Activated CD4-positive, CD25-positive, alpha-beta regulatory T cell treated with anti-CD3 and anti-CD28 coated beads, Interleukin-2, amount 50 U/mL, for 72 hours (primary cell): ENCODE data around the gene FES.
"Not testable (repeated sequence)": the region's sequence is repeated elsewhere in the genome, so short reads cannot be mapped to it uniquely, and the experiment has no call there.

Experiments
- DNase-seq: peaks from one replicate; pipeline ENCODE4 v3.0.0; 2021

FES gene

DNA sequence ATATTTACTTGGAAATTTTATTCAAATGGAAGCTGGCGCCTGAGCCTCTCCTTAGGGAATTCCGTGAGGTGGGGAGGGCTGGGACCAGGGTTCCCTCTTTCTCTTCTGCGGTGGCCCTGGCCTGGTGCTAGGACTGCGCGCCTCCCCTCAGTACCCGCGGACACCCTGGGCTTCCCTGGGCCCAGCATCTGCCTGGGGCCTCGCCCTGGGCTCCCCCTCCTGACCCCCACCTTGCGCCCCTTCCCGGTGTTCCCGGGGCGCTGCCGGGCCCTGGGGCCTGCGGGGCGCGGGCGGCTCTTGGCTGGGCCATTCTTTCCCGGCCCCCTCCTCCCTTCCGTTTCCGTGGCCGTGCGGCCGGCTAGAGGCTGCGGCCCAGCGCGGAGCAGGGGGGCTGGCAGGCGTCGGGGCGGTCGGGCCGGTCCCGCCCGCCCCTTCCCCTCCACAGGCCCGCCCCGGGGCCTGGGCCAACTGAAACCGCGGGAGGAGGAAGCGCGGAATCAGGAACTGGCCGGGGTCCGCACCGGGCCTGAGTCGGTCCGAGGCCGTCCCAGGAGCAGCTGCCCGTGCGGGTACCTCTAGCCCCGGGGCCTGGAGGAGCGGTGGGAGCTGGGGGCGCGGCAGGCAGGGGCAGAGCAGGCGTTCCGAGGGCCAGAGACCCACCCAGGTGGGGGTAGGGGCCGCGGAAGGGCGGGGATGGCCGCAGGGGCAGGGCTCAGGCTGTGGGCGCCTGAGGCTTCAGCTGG is at the start of gene FES:
Gene FES (plus strand): TSS at position 529 of the 743 bp plus-strand sequence. CDS start 542 bp downstream, outside the sequence.
- no peak for DNase-seq

DNA sequence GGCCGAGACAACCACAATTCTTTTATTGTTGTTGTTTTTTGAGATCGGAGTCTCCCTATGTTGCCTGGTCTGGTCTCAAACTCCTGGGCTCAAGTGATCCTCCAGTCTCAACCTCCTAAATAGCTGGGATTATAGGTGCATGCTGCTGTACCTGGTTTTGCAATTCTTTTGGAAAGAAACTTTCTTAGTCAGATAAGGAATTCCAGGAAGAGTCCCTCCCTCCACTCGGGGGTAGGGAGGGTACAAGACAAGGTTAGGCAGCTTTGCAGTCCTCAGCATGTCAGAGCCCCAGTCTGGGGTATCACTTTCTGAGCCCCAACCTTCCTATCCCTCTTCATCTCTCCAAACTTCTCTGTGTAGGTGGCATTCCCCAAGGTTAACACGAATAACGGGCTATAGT is 49.7 kb upstream of the FES start:
- no peak for DNase-seq

DNA sequence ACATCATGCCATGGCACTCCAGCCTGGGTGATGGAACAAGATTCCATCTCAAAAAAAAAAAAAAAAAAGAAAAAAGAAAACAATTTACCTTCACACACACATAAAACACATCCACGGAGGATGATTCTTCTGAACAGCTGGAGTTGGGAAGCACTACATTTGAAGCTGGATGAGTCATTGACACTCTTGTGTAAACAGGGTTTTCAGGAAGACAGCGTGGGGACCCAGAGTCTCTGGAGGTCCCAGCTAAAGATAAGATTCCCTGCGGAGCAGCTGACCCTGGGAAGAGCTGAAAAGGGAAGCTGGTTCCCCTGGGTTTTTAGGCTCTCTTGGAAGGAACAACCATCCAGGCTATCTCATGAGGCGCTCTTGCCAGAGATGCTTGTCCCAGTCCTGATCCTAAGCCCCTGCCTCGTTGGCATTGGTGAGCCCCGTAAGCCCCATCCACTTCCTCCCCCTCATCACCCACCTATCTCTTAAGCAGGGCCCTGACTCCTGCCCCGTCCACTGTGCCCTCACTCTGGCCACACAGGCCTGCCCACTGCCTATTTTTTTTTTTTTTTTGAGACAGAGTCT is 47.9 kb upstream of the FES start:
- no peak for DNase-seq

DNA sequence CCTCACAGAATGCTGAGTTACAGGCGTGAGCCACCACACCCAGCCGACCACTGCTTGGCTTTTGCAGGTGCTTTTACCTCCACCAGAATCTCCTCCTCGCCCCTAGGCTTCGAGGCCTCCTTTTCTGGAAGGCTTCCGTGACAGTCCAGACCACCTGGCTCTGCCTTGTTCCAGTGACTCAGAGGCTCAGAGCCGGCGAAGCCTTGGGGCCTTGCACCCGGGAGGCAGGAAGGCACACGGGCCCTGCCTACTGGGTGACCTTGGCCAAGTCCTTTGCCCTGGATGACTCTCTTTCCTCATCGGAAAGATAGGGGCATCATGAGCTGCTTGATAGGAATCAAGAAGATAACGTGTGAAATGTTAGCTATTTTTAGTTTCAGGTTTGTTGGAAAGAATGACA is 47.2 kb upstream of the FES start:
- no peak for DNase-seq

DNA sequence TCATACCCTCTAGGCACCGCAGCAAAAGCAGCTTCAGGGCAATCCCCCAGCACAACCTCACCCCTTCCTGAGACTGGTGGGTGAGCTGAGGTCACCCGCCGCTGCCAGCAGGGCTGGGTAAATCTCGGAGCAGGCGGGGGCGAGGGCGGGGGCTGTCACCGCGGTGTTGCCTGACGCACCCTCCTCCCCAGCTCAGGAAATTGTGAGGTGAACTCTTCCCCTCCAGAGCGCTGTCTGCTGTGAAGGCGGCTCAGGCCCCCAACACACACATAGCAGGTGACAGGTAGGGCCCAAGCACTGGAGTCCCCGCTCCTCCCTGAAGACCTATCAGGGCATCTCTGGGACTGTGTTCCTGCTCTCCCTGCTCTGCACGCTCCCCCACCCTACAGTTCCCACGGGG is 46.2 kb upstream of the FES start:
- DNase-seq: peak; percentile 76

DNA sequence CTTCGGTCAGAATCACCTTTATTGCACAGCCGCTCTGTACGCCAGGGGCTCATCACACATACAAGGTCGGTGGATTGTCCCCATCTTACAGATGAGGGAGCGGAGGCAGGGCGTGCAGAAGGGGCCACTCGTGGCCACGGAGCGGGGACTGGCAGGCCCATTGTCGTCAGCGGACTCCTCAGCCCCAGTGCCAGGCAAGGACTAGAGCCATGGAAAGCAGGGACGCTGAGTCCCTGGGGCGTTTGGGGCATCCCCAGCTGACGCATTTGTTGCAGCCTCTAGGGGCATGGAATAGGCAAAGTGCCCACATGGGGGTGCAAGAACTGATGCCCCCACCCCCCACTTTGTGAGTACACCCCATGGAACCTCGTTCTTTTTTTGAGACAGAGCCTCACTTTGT is 45.8 kb upstream of the FES start:
- DNase-seq: no peak

DNA sequence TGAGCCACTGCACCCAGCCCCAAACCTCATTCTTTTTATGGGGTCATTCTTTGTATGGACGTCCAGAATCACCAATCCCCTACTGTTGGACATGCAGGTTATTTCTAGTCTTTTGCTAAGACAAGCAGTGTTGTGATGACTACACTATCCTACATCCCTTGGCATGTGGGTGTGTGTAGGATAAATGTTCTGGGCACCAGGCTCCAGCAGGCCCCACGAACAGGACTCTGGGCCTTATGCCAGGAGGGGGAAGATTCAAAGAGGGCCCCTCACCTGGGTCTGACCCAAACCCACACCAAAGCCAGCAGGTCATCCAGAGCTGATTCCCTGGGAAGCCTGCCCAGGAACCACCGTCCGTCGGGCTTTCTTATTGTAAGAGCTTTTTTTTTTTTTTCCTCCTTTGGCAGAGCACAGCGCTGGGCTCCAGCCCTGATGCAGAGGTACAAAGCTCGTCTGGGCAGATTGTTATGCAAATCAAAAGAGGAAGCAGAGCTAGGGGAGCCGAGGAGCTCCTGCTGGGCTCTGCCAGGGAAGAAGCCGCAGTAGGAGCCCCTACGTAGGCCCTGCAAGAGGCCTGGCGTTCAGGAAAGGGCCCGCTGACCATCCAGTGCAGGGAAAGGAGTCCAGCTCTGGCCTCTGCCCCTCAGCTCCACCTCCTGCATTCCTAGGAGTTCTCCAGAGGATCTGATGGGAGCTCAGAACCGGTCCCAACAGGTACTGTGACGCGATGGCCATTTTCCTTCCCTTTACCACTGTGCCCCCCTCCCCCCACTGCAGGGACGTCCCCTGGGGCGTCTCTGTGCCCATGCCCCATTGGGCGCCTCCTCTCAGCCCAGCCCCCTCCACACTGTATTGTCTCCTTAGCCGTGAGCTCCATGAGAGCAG is 44.9 kb upstream of the FES start:
- no peak for DNase-seq

DNA sequence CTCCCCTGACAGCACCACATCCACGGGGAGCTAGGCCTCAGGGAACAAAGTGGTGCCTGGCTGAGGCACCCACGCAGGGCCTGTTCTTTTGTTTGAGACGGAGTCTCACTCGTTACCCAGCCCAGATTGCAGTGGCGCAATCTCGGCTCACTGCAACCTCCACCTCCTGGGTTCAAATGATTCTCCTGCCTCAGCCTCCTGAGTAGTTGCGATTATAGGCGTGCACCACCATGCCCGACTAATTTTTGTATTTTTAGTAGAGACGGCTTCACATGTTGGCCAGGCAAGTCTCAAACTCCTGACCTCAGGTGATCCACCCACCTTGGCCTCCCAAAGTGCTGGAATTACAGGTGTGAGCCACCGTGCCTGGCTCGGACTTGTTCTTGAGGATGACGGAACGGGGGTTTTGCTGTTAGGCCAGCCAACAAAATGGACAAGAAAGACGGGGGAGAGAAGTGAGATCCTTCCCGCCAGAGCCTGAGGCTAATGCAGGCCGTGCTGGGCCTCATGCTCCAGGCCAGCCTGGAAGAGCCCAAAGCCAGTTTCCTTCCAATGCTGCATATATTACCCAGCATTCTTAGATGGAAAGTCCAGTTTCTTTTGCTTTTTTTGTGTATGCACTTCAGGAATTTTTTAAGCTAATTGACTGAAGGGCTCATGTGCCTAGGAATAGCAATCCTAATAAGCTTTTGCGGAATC is 44.0 kb upstream of the FES start:
- DNase-seq: no peak

DNA sequence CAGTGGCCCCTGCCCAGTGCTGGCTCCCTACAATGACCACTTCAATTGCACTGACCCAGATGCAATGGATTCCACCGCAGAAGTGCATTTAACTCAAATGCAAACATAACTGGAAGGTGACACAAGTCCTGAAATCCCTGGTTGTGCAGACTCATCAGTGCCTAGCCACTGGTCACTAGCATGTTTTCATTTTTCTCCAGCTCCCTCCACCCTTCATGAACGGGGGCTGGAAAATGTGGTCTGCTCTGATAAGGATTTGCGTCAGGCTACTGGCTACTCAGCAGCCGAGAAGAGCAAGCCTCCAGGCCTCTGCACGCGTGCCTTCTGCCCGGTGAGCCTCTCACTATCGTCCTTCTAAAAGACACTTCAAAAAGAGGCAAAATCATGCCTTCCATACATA is 43.4 kb upstream of the FES start:
- DNase-seq: no peak

DNA sequence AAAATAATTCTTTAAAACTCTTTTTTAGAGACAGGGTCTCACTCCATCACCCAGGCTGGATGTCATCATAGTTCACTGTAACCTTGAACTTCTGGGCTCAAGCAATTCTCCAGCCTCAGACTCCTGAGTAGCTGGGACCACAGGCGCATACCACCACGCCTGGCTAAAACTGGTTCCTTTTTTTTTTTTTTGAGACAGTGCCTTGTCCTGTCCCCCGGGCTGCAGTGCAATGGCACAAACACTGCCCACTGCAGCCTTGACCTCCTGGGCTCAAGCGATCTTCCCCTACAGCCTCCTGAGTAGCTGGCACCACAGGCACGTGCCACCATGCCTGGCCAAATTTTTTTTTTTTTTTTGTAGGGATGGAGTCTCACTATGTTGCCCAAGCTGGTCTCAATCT is 39.6 kb upstream of the FES start:
- DNase-seq: no peak

DNA sequence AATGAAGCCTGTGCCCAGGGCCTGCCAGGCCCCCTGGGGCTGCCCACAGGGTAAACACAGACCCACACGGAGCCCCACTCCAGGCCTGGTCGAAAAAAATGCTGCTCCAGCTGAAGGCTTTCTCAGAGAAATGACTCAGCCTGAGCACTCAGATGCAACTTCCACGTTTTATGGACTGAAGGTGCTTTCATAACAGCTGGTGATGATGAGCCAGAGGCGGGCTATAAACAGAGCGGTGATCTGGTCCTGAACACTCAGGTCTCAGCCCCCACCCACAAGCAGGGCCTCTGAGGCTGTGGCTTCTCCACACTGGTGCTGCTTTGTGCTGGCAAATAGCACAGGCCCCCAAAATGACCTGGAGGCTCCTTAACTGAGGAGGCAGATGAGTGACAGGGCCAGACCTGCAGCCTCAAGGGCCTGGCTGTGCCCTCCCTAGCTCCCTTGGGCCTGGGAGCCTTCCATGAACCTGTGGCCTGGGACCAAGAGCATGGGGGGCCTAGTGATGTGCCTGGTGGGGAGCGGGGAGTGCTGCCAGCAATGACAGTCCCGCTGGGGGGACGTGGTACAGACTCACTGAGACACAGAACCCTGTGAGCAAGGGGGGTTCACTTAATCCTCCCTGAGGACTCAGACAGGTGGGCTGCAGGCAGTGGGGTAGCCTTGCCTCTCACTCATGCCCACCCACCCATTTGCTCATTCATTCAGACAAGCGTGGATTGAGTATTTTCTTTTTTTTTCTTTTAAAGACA is 38.9 kb upstream of the FES start:
- DNase-seq: no peak

DNA sequence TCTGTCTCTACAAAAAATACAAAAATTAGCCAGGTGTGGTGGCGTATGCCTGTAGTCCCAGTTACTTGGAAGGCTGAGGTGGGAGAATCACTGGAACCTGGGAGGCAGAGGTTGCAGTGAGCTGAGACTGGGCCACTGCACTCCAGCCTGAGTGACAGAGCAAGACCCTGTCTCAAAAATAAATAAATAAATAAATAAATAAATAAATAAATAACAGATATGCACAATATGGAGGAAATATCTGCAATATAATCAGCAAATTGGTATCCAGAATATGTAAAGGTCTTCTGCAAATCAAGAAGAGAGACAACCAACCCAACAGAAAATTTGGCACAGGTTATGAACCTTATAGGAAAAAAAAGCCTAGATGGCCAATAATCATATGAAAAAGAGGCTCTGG is 34.9 kb upstream of the FES start:
- DNase-seq: not testable (repeated sequence)

DNA sequence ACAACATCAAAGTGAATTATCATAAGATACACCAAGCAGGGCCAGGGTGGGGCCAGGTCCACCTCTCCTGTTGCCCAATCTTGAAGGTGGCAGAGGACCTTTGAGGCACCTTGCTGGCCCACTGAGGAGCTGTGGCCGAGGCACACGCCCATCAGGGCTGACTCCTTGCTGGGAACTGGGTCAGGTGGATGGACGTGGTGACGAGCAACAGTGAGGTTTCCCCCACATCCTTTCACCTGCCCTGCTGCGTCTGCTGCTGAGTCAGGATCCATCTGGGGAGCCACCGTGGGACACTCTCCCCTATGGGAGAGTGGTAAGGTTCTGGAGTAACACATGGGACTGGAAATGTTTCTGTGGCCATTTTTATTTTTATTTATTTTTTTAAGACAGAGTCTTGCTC is 33.2 kb upstream of the FES start:
- DNase-seq: no peak

DNA sequence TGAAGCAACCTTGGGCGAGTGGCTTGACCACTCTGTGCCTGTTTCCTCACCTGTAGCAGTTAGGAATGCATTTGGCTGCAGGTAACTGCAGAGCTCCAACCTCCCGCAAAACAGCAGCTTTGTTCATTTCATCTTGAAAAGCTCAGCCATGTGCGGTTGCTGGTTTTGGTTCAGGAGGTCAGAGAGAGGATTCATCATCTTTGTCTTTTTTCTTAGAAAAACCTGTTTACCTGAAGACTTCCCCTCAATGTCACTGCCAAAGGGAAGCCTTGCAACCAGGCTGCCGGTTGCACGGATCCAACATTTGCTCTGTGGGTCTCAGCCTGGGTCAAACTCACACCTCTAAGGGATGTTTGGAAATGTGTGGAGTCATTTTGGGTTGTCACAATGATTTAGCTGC is 32.4 kb upstream of the FES start:
- no peak for DNase-seq

DNA sequence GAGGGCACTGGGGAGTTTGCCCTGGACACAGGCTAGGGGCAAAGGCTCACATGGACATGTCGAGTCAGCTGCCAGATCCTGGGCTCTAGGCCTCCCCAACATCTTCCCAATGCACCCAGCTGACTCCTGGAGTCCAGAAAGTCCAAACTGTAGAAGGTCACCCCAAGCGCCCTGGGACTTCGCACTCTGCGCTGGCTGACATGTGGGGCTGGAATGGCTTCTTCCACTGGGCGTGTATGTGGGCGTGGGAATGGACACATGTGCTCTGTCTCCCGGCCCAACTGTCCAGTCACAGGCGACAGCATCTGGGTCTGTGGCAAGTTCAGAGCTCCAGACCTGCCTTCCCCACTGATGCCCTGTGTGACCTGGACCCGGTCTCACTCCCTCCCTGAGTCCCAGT is 29.2 kb upstream of the FES start:
- DNase-seq: no peak

DNA sequence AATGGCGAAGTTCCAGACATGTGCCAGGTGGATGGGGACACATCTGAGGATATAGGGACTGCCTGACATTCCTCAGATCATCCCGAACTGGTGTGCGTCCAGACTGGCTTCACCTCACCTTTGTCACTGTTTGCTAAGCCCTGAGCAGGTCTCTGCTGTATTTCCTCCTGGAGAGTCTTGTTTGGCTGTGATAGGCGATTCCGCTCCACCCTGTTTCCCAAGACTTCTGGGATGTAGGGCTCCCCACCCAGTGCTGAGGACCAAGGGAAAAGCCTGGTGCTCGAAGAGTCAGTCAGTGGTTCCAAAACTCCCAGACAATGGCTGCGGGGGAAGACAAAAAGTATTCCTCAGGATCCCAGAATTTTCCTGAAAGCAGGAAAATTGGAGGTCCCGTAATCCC is 27.0 kb upstream of the FES start:
- no peak for DNase-seq

DNA sequence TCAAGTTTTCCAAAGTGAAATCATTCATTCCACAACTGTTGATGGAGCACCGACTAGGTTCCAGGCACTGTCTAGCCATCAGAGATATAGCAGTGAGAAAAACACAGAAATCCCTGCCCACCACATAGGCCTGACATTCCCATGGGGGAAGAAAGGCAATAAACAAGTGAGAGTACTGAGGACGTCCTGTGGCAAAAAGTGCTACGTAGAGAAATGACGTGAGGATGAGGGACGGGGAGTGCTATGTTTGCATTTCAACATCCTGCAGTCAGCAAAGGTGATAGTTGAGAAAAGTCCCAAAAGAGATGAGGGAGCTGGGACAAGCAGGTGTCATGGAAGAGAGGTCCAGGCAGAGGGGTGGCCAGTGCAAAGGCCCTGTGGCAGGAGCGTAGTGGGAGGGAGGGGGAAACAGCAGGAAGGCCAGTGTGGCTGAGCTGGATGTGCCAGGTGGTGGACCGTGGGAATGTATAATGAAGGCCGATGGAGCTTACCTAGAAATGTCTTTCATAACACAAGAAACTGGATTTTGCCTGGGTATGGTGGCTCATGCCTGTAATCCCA is 26.3 kb upstream of the FES start:
- no peak for DNase-seq

DNA sequence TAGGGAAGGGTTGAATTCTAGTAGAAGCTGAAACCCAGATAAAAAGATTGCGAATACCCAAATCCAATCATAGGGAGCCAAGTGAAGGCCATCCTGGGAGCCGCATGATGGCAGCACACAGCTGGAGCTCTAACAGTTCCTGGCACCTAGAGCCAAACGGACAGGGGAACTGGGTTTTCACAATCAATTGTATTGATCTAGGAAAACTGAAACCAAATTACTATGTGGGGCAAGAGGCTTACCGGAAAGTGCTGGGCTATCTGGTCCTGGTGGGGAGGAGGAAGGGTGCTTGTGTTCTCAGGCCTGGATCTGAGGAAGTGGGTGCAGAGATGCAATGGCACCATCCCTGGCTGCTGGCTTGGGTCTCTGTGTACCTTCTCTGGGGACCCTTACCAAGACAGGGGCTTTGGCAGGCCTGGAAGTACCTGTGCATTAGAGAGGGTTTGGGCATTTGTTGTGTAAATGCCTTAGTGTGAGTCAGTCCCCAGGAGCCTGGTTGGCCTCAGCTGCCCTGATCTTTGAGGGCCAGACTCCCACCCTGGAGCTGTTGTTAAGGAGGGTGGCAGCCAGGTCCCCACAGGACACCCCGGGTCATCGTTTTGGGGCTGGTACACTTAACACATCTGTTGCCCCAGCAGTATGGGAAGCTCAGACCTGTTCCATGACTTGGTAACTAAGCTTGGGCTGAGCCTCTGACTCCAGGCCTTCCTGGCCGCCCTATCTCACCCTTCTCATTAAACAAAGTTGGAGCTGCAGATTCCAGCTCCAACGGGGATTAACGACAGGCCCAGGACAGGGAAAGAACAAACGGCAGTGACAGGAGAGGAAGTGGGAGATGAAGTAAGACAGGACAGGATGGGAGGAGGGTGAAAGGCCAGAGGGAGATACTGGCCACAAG is 24.8 kb upstream of the FES start:
- no peak for DNase-seq

DNA sequence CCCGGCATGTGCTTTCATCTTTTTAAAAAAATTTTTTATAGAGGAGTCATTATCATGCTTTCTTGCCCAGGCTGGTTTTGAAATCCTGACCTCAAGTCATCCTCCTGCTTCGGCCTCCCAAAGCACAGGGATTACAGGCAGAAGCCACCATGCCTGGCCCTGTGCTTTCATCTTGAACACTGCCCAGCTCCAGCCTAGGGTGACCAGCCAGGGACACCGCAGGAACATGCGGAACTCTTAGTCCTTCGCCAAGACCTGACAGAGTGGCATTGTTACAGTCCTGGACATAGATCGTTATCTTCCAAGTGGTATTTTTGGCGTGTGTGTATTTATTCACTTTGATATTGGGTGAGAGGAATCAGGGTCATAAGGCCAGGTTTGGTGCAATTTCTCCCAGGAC is 23.9 kb upstream of the FES start:
- no peak for DNase-seq

DNA sequence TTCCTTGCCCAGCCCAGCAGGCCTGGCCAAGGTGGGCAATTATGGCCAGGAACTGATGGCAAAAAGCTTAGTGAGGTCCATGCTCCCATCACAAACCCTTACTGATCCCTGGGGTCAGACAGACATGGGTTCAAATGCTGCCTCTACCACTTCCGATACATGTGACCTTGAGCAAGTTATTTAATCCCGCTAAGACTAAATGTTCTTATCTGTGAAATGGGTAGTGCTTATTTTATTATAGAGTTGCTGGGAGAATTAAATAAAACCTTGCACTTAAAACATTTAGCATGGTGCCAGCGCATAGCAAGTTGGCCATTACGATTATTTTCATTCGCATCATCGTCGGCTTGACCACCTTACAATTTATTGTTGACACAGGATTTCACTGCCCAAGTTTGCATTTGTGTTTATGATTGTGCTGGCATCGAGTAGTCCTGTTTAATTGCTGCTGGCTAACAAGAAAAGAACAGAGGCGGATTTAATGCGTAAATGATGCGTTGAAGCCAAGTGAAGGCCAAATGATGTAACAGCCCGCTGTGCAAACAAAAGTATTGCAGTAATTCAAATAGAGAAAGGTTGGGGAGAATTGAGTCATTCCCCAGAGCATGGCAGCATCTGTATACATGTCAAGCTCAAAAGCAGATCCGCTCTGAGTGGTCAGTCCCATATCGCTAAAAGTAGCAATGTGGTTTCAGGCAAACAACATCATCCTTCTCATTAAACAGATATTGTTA is 23.2 kb upstream of the FES start:
- no peak for DNase-seq

DNA sequence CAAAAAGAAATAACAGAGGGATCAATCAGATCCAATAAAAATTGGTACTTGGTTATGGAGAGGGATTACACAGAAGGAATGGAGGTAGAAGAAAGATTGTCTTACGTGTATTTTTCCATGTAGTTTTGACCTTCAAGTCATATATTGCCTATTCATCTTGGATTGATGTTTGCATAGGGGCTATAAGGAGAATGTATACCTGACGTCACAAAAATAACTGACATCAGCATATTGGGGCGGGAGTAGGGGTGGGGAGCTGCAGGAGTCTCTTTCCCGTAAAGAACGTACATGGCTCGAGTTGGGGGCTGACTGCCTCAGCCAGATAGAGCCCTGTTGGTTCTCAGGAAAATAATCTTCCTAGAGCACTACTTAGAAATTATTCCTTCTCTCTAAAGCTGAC is 21.8 kb upstream of the FES start:
- DNase-seq: no peak
